ENCODE results near the gene ZNF616.
A peak's percentile ranks its signal among the peaks of the same experiment; 100 is the strongest.

The ZNF616 gene

DNA sequence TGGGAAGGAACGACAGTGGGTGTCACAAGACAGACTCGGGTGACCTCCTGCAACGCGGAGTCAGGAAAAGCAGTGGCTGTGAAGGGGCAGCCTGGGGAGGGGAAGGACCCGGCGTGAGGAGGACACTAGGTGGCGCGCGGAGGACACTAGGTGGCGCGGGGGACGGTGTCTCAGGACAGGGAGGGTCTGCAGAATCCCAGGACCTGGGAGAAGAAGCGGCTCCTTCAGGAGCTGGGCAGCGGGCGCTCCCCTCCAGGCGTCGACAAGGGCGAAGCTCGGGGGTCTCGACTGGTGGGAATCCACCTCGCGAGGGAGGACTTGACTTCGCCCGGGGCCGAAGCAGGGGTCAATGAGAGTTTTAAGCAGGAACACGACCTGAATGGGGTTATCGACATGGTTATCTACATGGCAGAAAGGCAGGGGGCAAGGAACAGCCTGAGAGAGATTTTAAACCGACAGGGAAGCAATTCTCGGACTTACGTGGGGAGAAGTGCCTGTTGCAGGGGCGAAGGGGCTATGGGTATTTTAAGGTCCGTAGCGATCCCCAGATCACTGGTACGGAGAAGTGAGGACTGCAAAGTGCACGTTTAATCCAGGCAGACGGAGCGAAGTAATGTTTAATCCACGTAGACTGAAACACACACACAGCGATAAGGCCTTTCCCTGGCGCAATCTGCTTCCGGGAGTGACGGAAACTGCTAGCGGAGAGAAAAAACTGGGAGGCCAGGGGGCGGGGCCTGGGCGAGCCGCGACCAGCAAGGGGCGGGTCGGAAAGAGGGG, at the start of gene ZNF616:
Gene ZNF616, minus strand, starts transcription at position 687 of the 780 bp plus-strand sequence. CDS start 9,426 bp downstream, outside the sequence.
- DNase-seq: peak; percentile 94

- peak; percentile 59 for DNase-seq
Measured at GRCh38 chr19:52188822-52189734, 49.3 kb upstream of the ZNF616 start.

DNA sequence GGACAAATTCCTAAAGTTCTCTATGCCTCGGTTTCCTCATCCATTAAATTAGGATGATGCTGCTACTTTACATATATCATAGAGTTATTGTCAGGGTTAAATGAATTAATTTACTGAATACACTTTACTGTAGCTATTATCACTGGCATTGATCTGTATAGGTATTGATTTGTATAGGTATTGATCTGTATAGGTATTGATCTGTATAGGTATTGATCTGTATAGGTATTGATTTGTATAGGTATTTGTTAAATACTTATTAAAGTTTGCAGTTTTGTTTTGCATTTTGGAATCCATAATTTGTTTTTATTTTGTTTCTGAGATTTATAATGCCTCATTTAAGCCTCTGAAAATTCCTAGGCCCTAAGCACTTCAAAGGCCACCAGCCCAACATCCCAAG, 47.7 kb upstream of the ZNF616 start:
- no peak for DNase-seq

DNA sequence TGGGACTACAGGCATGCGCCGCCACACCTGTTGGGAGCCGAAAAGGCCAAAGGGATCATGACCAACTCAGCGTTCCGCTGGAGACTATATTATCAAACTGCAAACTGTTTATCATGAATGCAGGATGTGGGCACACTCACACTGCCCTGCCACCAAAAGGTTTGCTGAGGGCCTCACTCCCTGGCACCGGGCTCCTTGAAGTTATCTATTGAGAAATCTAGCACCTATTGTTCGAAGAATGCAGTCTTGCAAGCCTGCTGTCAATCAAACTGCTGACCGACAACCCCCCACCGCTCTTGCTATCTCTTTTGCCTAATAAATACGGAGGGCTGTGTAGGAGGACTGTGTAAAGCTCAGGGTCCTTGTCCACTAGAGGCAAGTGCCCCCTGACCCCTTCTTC, 36.8 kb upstream of the ZNF616 start:
- no peak for DNase-seq

GRCh38 chr19:52172347-52172746, 32.6 kb upstream of the ZNF616 start:
- DNase-seq: no peak

DNA sequence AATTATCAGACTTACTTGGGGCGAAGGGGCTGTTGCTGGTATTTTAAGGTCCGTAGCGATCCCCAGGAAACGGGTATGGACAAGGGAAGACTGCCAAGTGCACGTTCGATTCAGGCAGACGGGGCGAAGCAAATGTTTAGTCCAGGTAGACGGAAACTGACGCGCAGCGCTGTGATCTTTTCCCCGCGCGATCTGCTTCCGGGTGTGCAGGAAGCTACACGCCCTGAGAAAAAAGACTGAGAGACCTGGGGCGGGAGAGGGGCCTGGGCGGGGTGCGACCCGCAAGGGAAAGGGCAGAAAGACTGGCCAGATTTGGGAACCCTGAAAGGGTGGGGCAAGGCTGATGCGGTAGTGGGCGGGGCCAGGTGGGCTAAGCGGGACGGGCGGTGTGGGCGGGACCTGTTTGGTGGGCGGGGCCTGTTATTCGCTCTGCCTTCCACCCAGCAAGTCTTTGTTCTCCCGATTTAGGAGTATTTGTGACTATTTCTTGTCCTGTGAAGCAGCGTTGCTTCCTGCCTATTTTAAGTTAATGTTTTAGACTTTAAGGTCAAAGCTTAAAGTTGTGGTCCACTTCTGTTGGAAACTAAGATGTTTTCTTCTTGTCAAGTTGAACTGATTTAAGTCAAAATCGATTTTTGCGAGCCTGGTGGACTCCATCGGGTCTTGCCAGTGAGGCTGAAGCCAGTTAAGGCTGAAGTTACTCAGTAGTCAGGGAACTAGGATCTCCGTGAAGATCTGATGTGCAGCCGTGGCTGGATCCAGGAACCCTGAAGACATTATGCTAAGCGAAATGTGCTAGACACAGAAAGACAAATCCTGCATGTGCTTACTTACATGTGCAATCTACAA, 31.8 kb upstream of the ZNF616 start, which contains the start of gene ZNF836:
Gene ZNF836, minus strand, starts transcription at position 301 of the 849 bp plus-strand sequence. CDS start 3,549 bp downstream, outside the sequence.
- peak; percentile 77 for DNase-seq

DNA sequence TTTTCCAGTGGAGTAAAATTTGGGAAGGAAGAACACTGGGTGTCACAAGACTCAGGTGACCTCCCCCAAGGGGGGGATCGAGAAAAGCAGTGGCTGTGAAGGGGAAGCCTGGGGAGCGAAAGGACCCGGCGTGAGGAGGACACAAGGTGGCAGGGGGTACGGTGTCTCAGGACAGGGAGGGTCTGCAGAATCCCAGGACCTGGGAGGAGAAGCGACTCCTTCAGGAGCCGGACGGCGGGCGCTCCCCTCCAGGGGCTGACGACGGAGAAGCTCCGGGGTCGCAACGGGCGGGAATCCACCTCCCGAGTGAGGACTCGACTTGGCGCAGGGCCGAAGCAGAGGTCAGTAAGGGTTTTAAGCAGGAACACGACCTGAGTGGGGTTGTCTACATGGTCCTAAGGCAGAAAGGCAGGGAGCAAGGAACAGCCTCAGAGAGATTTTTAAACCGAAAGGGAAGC, 31.2 kb upstream of the ZNF616 start:
- no peak for DNase-seq

GRCh38 chr19:52170304-52170703, 30.6 kb upstream of the ZNF616 start:
- DNase-seq: no peak

- no peak for DNase-seq
Measured at GRCh38 chr19:52155596-52156359, 16.0 kb upstream of the ZNF616 start.

DNA sequence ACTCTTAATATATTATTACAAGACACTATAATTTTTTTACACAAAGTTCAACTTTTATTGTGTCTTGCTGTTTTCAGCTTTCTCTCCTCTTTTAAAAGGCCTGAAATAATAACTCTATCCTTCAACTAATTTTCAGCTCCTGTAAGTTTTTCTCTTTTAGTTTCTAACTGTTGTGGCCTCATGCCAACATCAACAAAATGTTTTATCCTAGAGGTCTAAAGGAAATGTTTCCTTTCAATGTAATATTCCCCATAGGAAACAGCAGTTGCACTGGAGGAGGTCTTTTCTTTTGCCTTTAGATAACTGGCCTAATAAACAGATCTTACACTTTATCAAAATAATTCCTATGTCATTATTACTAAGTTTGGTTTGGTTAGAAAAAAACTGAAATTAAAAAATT, 8.5 kb upstream of the ZNF616 start:
- DNase-seq: no peak

DNA sequence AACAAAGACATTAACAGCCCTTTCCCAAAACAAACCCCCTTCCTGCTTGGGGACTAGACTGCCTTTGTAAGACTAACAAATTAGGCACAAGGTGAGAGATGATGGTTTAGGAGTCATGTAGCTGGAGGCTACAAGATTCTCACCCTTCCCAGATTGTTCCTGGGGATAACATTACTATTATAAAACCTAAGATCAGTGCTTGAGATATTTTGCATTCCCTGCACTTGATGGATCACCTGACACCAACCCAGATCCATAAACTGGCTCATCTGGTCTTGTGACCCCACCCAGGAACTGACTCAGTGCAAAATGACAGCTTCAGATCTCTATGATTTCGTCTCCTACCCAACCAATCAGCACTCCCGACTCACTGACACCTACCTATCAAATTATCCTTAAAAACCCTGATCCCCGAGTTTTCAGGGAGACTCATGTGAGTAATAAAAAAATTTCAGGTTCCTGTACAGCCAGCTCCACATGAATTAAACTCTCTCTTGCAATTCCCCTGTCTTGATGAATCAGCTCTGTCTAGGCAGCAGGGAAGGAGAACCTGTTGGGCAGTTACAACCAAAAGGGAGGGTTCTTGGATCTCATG, 2.4 kb upstream of the ZNF616 start:
- no peak for DNase-seq

GRCh38 chr19:52141203-52141602, 1.5 kb upstream of the ZNF616 start:
- no peak for DNase-seq

GRCh38 chr19:52140032-52140710, 433 bp upstream of the ZNF616 start:
- DNase-seq: peak; percentile 32

DNA sequence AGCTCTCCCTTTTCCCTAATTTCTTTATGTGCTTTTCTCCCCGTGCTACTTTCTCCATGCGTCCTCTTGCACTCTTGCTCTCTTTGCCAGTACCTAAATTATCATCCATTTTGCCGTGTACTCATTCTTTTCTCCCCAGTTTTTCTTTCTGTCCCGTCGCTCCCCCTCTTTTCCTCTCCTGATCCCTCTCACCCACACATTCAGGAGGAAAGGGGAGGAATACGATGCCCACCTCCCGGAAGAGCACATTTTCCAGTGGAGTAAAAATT, 821 bp downstream of the ZNF616 start:
- no peak for DNase-seq

- peak; percentile 13 for DNase-seq
Measured at GRCh38 chr19:52138278-52138982, 1.3 kb downstream of the ZNF616 start.

- no peak for DNase-seq
Measured at GRCh38 chr19:52120286-52120685, 19.5 kb downstream of the ZNF616 start.

GRCh38 chr19:52115526-52116053, 24.1 kb downstream of the ZNF616 start:
- no peak for DNase-seq

- no peak for DNase-seq
Measured at GRCh38 chr19:52114691-52115090, 25.0 kb downstream of the ZNF616 start.

- DNase-seq: no peak
Measured at GRCh38 chr19:52112624-52113023, 27.1 kb downstream of the ZNF616 start.

- DNase-seq: no peak
Measured at GRCh38 chr19:52110780-52111179, 29.0 kb downstream of the ZNF616 start.

Data from NCI-H774 (cell line).